T-helper 2 cell treated with Interferon-gamma antibody and Interleukin-4, amounts not matched to agents 5 μg/mL and 100 μg/mL, for 36 hours (primary cell): ENCODE results near the gene NALF2.

Experiments used
- DNase-seq: peaks from one replicate; pipeline ENCODE4 v3.0.0; 2021; ENCODE audit warnings: low spot score
- H3K27ac Mint-ChIP-seq: one replicate; pipeline ENCODE4 v1.8.0; 2021; ENCODE audit warnings: mild to moderate bottlenecking, mixed read lengths
- H3K27me3 Mint-ChIP-seq: one replicate; pipeline ENCODE4 v1.8.0; 2021; ENCODE audit warnings: low read depth, mixed read lengths
- H3K36me3 Mint-ChIP-seq: one replicate; pipeline ENCODE4 v1.8.0; 2021; ENCODE audit warnings: low read depth, mixed read lengths
- H3K4me1 Mint-ChIP-seq: one replicate; pipeline ENCODE4 v1.8.0; 2021; ENCODE audit warnings: low read depth, mixed read lengths
- H3K4me3 Mint-ChIP-seq: one replicate; pipeline ENCODE4 v1.8.0; 2022; ENCODE audit warnings: mild to moderate bottlenecking, moderate library complexity, mixed read lengths
- H3K9me3 Mint-ChIP-seq: one replicate; pipeline ENCODE4 v1.8.0; 2021; ENCODE audit warnings: mixed read lengths

NALF2 gene

GRCh38 chrX:69543572-69543971 is 39.4 kb downstream of the NALF2 start:
- H3K27ac Mint-ChIP-seq: no peak overlapping the region
- H3K9me3 Mint-ChIP-seq: peaks cover 5% of the 10 kb centered on the region
- DNase-seq: no peak
- no peaks in the 10 kb centered on the region for H3K27me3 Mint-ChIP-seq
- no peaks in the 10 kb centered on the region for H3K36me3 Mint-ChIP-seq
- peaks cover 10% of the 10 kb centered on the region for H3K4me1 Mint-ChIP-seq
- no peak overlapping the region for H3K4me3 Mint-ChIP-seq

- Mint-ChIP-seq H3K27me3 (no peaks in the 10 kb centered on the region), H3K9me3 (peaks cover 5% of the 10 kb centered on the region), H3K27ac (no peak overlapping the region), H3K4me1 (no peaks in the 10 kb centered on the region), H3K36me3 (no peaks in the 10 kb centered on the region), H3K4me3 (no peak overlapping the region)
- DNase-seq: no peak
These were observed 42.3 kb downstream of the NALF2 start for GRCh38 chrX:69546417-69546816.

GRCh38 chrX:69546978-69547377 is 42.9 kb downstream of the NALF2 start:
- DNase-seq: no peak
- H3K4me1 Mint-ChIP-seq: no peaks in the 10 kb centered on the region
- H3K36me3 Mint-ChIP-seq: no peaks in the 10 kb centered on the region
- H3K4me3 Mint-ChIP-seq: no peak overlapping the region
- H3K27me3 Mint-ChIP-seq: no peaks in the 10 kb centered on the region
- H3K27ac Mint-ChIP-seq: no peak overlapping the region
- peaks cover 5% of the 10 kb centered on the region for H3K9me3 Mint-ChIP-seq

- Mint-ChIP-seq H3K27ac (no peak overlapping the region), H3K4me3 (no peak overlapping the region), H3K4me1 (no peaks in the 10 kb centered on the region), H3K36me3 (no peaks in the 10 kb centered on the region), H3K9me3 (no peaks in the 10 kb centered on the region), H3K27me3 (no peaks in the 10 kb centered on the region)
- DNase-seq: no peak
These were observed 47.4 kb downstream of the NALF2 start for GRCh38 chrX:69551421-69552009.

GRCh38 chrX:69552512-69552911 is 48.4 kb downstream of the NALF2 start:
- Mint-ChIP-seq H3K4me3 (no peak overlapping the region), H3K36me3 (no peaks in the 10 kb centered on the region), H3K4me1 (no peaks in the 10 kb centered on the region), H3K27me3 (no peaks in the 10 kb centered on the region), H3K27ac (no peak overlapping the region), H3K9me3 (no peaks in the 10 kb centered on the region)
- no peak for DNase-seq
